Keratinocyte (primary cell): ENCODE data around the gene CEP95. TPM values are rescaled to one million over a fixed set of nuclear protein-coding genes. Genes with fewer than 3 reads are reported as not detected.

Experiments used
- DNase-seq: peaks from one replicate; pipeline ENCODE4 v3.0.0-alpha.2; 2011; ENCODE audit warnings: low read depth, missing footprints, low spot score
- FAIRE-seq: peaks from 2 replicates; lab custom pipeline; 2011; peaks lifted over from hg19 to GRCh38; lab: Jason Lieb, UNC
- H2AFZ ChIP-seq: 2 replicates; pipeline ENCODE4 v1.6.0; 2012; ENCODE audit warnings: low read length, control low read depth, inconsistent platforms; ENCODE audit not compliant: control insufficient read depth
- H3K27ac ChIP-seq: 2 replicates; pipeline ENCODE4 v1.5.1; 2011; ENCODE audit warnings: low read length; ENCODE audit not compliant: control insufficient read depth, insufficient read depth
- H3K27me3 ChIP-seq: 3 replicates; pipeline ENCODE4 v1.6.0; 2011; ENCODE audit warnings: low read length; ENCODE audit not compliant: control insufficient read depth, insufficient read depth; ENCODE audit errors: extremely low read depth
- H3K36me3 ChIP-seq, 2 experiments: 2 replicates in 1 of 2; 3 replicates in 1 of 2; pipeline ENCODE4 v1.5.1; 2011; ENCODE audit warnings: low read length in 2 of 2, mild to moderate bottlenecking in 1 of 2; ENCODE audit not compliant: control insufficient read depth in 2 of 2, insufficient read depth in 2 of 2; ENCODE audit errors: extremely low read depth in 1 of 2
- H3K4me1 ChIP-seq: 3 replicates; pipeline ENCODE4 v1.5.1; 2011; ENCODE audit warnings: low read length; ENCODE audit not compliant: control insufficient read depth, insufficient read depth; ENCODE audit errors: extremely low read depth
- H3K4me2 ChIP-seq: 3 replicates; pipeline ENCODE4 v1.6.0; 2011; ENCODE audit warnings: low read depth, low read length; ENCODE audit not compliant: control insufficient read depth, insufficient read depth; ENCODE audit errors: extremely low read depth
- H3K4me3 ChIP-seq, 3 experiments: fragments of 200-600 bp in 1 of 3; sonication (generic) in 1 of 3; 2 replicates in 2 of 3; 3 replicates in 1 of 3; pipeline ENCODE4 v1.5.1; 2011 to 2016; ENCODE audit warnings: low read length in 3 of 3, mild to moderate bottlenecking in 3 of 3, control low read depth in 2 of 3, inconsistent platforms in 1 of 3, low read depth in 1 of 3, mixed read lengths in 1 of 3, mixed run types in 1 of 3, moderate library complexity in 1 of 3; ENCODE audit not compliant: control insufficient read depth in 2 of 3, insufficient read depth in 2 of 3; ENCODE audit errors: extremely low read depth in 1 of 3
- H3K79me2 ChIP-seq: 2 replicates; pipeline ENCODE4 v1.6.0; 2012; ENCODE audit warnings: low read length; ENCODE audit not compliant: control insufficient read depth, insufficient read depth
- H3K9ac ChIP-seq: 3 replicates; pipeline ENCODE4 v1.6.0; 2011; ENCODE audit warnings: low read length; ENCODE audit not compliant: control insufficient read depth, insufficient read depth; ENCODE audit errors: extremely low read depth
- H3K9me1 ChIP-seq: 3 replicates; pipeline ENCODE4 v1.6.0; 2011; ENCODE audit warnings: low read length; ENCODE audit not compliant: control insufficient read depth, insufficient read depth; ENCODE audit errors: extremely low read depth
- H3K9me3 ChIP-seq: 2 replicates; pipeline ENCODE4 v1.5.1; 2012; ENCODE audit warnings: low read depth, low read length; ENCODE audit not compliant: control insufficient read depth
- H4K20me1 ChIP-seq: 3 replicates; pipeline ENCODE4 v1.6.0; 2011; ENCODE audit warnings: low read length; ENCODE audit not compliant: control insufficient read depth, insufficient read depth; ENCODE audit errors: extremely low read depth
- EZH2 ChIP-seq: IDR thresholded peaks from one replicate; pipeline ENCODE4 v1.6.1; 2012; ENCODE audit warnings: inconsistent platforms, mild to moderate bottlenecking, low read length, moderate library complexity
- dilution Hi-C: fragments of 300-500 bp; cut with MboI; formaldehyde crosslinking; loops from one replicate; pipeline ENCODE4 v1.7.0; 2020; ENCODE audit warnings: low sequenced_read_pairs; ENCODE audit not compliant: extremely low pct_ligation_motif_present
- polyA plus RNA-seq, 5 experiments: library from polyadenylated mRNA; depleted of rRNA in 3 of 5; stranded (reverse) in 3 of 5; stranded (forward) in 1 of 5; unstranded in 1 of 5; fragments of >200 nt; gene quantifications; 1 replicate in 1 of 5; 2 replicates in 3 of 5; 3 replicates in 1 of 5; pipeline versions ENCODE4 v1.2.1 to v1.2.3, GENCODE V29; 2011 to 2012; ENCODE audit warnings: missing spikeins in 2 of 5, low read depth in 1 of 5, low replicate concordance in 1 of 5
- TF ChIP-seq, protein P1 (sequence below), 3 experiments: IDR thresholded peaks in 1 of 3; conservative IDR thresholded peaks in 1 of 3; optimal IDR thresholded peaks in 1 of 3; 2 replicates in 2 of 3; 3 replicates in 1 of 3; pipeline versions ENCODE3 to v1.5.1; 2011; ENCODE audit warnings: low read length in 3 of 3, mild to moderate bottlenecking in 3 of 3, moderate library complexity in 2 of 3, control low read depth in 1 of 3, inconsistent platforms in 1 of 3; ENCODE audit not compliant: insufficient read depth in 2 of 3; ENCODE audit errors: extremely low read depth in 1 of 3

Gene CEP95
- polyA plus RNA-seq, 1 donor (not counting 4 experiments of a cell fraction or from before 2014, with no cell fraction given), result 31.6 TPM

DNA sequence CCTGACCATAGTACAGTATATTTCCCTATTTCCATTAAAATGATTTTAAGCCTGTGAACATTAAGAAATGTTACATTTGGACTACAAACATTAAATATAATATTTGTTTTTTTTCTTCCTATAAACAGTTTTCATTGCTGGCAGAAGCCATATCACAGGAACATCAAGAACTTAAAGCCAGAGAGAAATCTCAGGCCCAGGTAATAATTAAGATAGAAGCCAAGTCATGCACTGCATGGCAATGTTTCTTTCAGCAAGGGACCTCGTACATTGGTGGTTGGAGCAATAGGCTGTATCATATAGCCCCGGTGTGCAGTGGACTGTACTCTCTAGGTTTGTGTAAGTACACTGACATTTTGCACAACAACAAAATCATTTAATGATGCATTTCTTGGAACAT, 30.1 kb downstream of the CEP95 start:
- no peaks in the 10 kb centered on the region for H3K79me2 ChIP-seq
- no peak for FAIRE-seq

GRCh38 chr17:64537488-64537887, 30.7 kb downstream of the CEP95 start:
- Histone ChIP-seq H3K9me3 (no peaks in the 10 kb centered on the region), H3K4me2 (no peak overlapping the region), H3K27me3 (no peaks in the 10 kb centered on the region), H3K36me3 (peaks cover 29 to 46% of the 10 kb centered on the region in 2 experiments), H3K9ac (no peak overlapping the region), H3K79me2 (no peaks in the 10 kb centered on the region), H4K20me1 (peaks cover 8% of the 10 kb centered on the region), H2AFZ (no peak overlapping the region), H3K27ac (no peak overlapping the region), H3K4me3 (no peak overlapping the region), H3K9me1 (no peaks in the 10 kb centered on the region), H3K4me1 (no peaks in the 10 kb centered on the region)
- FAIRE-seq (no peak), DNase-seq (no peak)
- dilution Hi-C loops, result no loop called here
- TF ChIP-seq, protein P1, sequence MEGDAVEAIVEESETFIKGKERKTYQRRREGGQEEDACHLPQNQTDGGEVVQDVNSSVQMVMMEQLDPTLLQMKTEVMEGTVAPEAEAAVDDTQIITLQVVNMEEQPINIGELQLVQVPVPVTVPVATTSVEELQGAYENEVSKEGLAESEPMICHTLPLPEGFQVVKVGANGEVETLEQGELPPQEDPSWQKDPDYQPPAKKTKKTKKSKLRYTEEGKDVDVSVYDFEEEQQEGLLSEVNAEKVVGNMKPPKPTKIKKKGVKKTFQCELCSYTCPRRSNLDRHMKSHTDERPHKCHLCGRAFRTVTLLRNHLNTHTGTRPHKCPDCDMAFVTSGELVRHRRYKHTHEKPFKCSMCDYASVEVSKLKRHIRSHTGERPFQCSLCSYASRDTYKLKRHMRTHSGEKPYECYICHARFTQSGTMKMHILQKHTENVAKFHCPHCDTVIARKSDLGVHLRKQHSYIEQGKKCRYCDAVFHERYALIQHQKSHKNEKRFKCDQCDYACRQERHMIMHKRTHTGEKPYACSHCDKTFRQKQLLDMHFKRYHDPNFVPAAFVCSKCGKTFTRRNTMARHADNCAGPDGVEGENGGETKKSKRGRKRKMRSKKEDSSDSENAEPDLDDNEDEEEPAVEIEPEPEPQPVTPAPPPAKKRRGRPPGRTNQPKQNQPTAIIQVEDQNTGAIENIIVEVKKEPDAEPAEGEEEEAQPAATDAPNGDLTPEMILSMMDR (optimal IDR thresholded peaks at IDR 0.05 in 1 of 3, IDR thresholded peaks at IDR 0.05 in 1 of 3, conservative IDR thresholded peaks at IDR 0.05 in 1 of 3; ENCODE audit: extremely low read depth in 1 of 3, insufficient read depth in 2 of 3, low read length in 3 of 3), result no peak
- TF ChIP-seq EZH2, result no peak

More for the DNA sequence above, 30.1 kb downstream of the CEP95 start:
- Histone ChIP-seq H3K4me3 (no peak overlapping the region), H2AFZ (no peak overlapping the region), H3K9ac (no peak overlapping the region), H3K9me1 (no peaks in the 10 kb centered on the region), H3K4me2 (no peak overlapping the region), H3K27me3 (no peaks in the 10 kb centered on the region), H3K9me3 (no peaks in the 10 kb centered on the region), H4K20me1 (peaks cover 8% of the 10 kb centered on the region), H3K27ac (no peak overlapping the region), H3K4me1 (no peaks in the 10 kb centered on the region), H3K36me3 (peaks cover 30 to 48% of the 10 kb centered on the region in 2 experiments)
- dilution Hi-C loops, result no loop called here
- no peak for DNase-seq
- TF ChIP-seq, protein P1 (optimal IDR thresholded peaks at IDR 0.05 in 1 of 3, IDR thresholded peaks at IDR 0.05 in 1 of 3, conservative IDR thresholded peaks at IDR 0.05 in 1 of 3; ENCODE audit: extremely low read depth in 1 of 3, insufficient read depth in 2 of 3, low read length in 3 of 3), result no peak
- TF ChIP-seq EZH2, result no peak
